ENCODE measurements around the gene OR2T10.
"Not testable (repeated sequence)": the region's sequence is repeated elsewhere in the genome, so short reads cannot be mapped to it uniquely, and the experiment has no call there.

OR2T10 gene

GRCh38 chr1:248597589-248597988 is at the start of gene OR2T10:
TSS of gene OR2T10 (minus strand) at chr1:248597700. CDS start at chr1:248593768, 3,932 bp downstream.
- no peak for DNase-seq

- not testable (repeated sequence) for DNase-seq
Measured at GRCh38 chr1:248645178-248645577, 47.7 kb upstream of the OR2T10 start, which contains the start of gene OR2T35. TSS of gene OR2T35 (minus strand) at chr1:248645278. CDS start at chr1:248639258, 6,020 bp downstream.

- DNase-seq: not testable (repeated sequence)
Measured at GRCh38 chr1:248642971-248643651, 45.6 kb upstream of the OR2T10 start.

- DNase-seq: not testable (repeated sequence)
Measured at GRCh38 chr1:248641583-248641982, 44.1 kb upstream of the OR2T10 start.

GRCh38 chr1:248640906-248641305 is 43.4 kb upstream of the OR2T10 start:
- not testable (repeated sequence) for DNase-seq

GRCh38 chr1:248639652-248640051 is 42.2 kb upstream of the OR2T10 start:
- DNase-seq: not testable (repeated sequence)

GRCh38 chr1:248636612-248637011 is 39.1 kb upstream of the OR2T10 start:
- DNase-seq: not testable (repeated sequence)

GRCh38 chr1:248634991-248635390 is 37.5 kb upstream of the OR2T10 start, which contains the start of gene OR2T11:
TSS of gene OR2T11 (minus strand) at chr1:248635091. CDS start at chr1:248627128, 7,963 bp downstream.
- not testable (repeated sequence) for DNase-seq

GRCh38 chr1:248631354-248632008 is 34.0 kb upstream of the OR2T10 start:
- DNase-seq: no peak

- no peak for DNase-seq
Measured at GRCh38 chr1:248630551-248630950, 33.1 kb upstream of the OR2T10 start.

GRCh38 chr1:248627971-248628844 is 30.7 kb upstream of the OR2T10 start:
- DNase-seq: no peak

- DNase-seq: no peak
Measured at GRCh38 chr1:248625971-248626370, 28.5 kb upstream of the OR2T10 start.

- DNase-seq: no peak
Measured at GRCh38 chr1:248625166-248625565, 27.7 kb upstream of the OR2T10 start.

GRCh38 chr1:248622570-248623001 is 25.1 kb upstream of the OR2T10 start:
- DNase-seq: no peak

GRCh38 chr1:248621770-248622169 is 24.3 kb upstream of the OR2T10 start:
- no peak for DNase-seq

GRCh38 chr1:248618878-248619277 is 21.4 kb upstream of the OR2T10 start:
- DNase-seq: no peak

- no peak for DNase-seq
Measured at GRCh38 chr1:248618119-248618518, 20.6 kb upstream of the OR2T10 start.

GRCh38 chr1:248613742-248614141 is 16.2 kb upstream of the OR2T10 start:
- no peak for DNase-seq

GRCh38 chr1:248611883-248612414 is 14.4 kb upstream of the OR2T10 start:
- no peak for DNase-seq

GRCh38 chr1:248610301-248610700 is 12.8 kb upstream of the OR2T10 start:
- DNase-seq: no peak

- no peak for DNase-seq
Measured at GRCh38 chr1:248599396-248599795, 1.9 kb upstream of the OR2T10 start.

GRCh38 chr1:248596615-248597014 is 885 bp downstream of the OR2T10 start:
- no peak for DNase-seq

- DNase-seq: no peak
Measured at GRCh38 chr1:248593226-248593625, 4.3 kb downstream of the OR2T10 start.
